SK-N-SH treated with all-trans-retinoic acid at 6 μM for 48 hours (cell line): Measurements from ENCODE around the gene PNPLA7.

Source experiments
- ARNTL ChIP-seq: fragments of 450-650 bp; formaldehyde crosslinking; IDR thresholded peaks from 2 replicates; pipeline ENCODE4 v1.5.0; 2020; ENCODE audit warnings: low read depth, mild to moderate bottlenecking, moderate library complexity, borderline replicate concordance
- BACH2 ChIP-seq: fragments of 250-450 bp; sonication (Bioruptor Pico); IDR thresholded peaks from 2 replicates; pipeline ENCODE4 v1.9.0; 2021; ENCODE audit warnings: mild to moderate bottlenecking, borderline replicate concordance
- CREB5 ChIP-seq: fragments of 250-450 bp; sonication (Bioruptor Pico); IDR thresholded peaks from 2 replicates; pipeline ENCODE4 v1.5.1; 2020; ENCODE audit warnings: low read depth, mild to moderate bottlenecking, moderate library complexity
- CSDC2 ChIP-seq: fragments of 250-450 bp; sonication (Bioruptor Pico); IDR thresholded peaks from 2 replicates; pipeline ENCODE4 v1.5.0; 2020; ENCODE audit warnings: mild to moderate bottlenecking, moderate library complexity
- OSR1 ChIP-seq: fragments of 250-450 bp; sonication (Bioruptor Pico); IDR thresholded peaks from 2 replicates; pipeline ENCODE4 v1.8.0; 2022; ENCODE audit warnings: moderate library complexity, mild to moderate bottlenecking, inconsistent platforms
- PATZ1 ChIP-seq: fragments of 250-450 bp; sonication (Bioruptor Pico); IDR thresholded peaks from 2 replicates; pipeline ENCODE4 v1.8.0; 2020; ENCODE audit warnings: mild to moderate bottlenecking, moderate library complexity, borderline replicate concordance
- RARB ChIP-seq: fragments of 250-450 bp; sonication (Bioruptor Pico); IDR thresholded peaks from 2 replicates; pipeline ENCODE4 v1.8.0; 2021; ENCODE audit warnings: mild to moderate bottlenecking, moderate library complexity
- SNAI2 ChIP-seq: fragments of 250-450 bp; sonication (Bioruptor Pico); IDR thresholded peaks from 2 replicates; pipeline ENCODE4 v1.5.0; 2020; ENCODE audit warnings: mild to moderate bottlenecking, moderate library complexity
- TCF4 ChIP-seq: fragments of 250-450 bp; sonication (Bioruptor Pico); IDR thresholded peaks from 2 replicates; pipeline ENCODE4 v1.8.0; 2021; ENCODE audit warnings: mild to moderate bottlenecking, moderate library complexity, borderline replicate concordance
- TOX ChIP-seq: fragments of 250-450 bp; sonication (Bioruptor Pico); IDR thresholded peaks from 2 replicates; pipeline ENCODE4 v1.8.0; 2021; ENCODE audit warnings: mild to moderate bottlenecking, moderate library complexity, borderline replicate concordance
- TSHZ2 ChIP-seq: fragments of 250-450 bp; sonication (Bioruptor Pico); IDR thresholded peaks from 2 replicates; pipeline ENCODE4 v1.5.0; 2020; ENCODE audit warnings: mild to moderate bottlenecking, moderate library complexity
- ZC3H10 ChIP-seq: fragments of 250-450 bp; sonication (Bioruptor Pico); IDR thresholded peaks from 2 replicates; pipeline ENCODE4 v1.5.1; 2021; ENCODE audit warnings: mild to moderate bottlenecking, moderate library complexity
- ZFP3 ChIP-seq: fragments of 250-450 bp; sonication (Bioruptor Pico); IDR thresholded peaks from 2 replicates; pipeline ENCODE4 v1.5.0; 2020; ENCODE audit warnings: mild to moderate bottlenecking, moderate library complexity

GRCh38 chr9:137458194-137459151 lies 91.7 kb downstream of the PNPLA7 start:
- TF ChIP-seq OSR1 (CRISPR knock-in tag) (no peak), TOX (CRISPR knock-in tag) (no peak), BACH2 (CRISPR knock-in tag) (no peak), TSHZ2 (CRISPR knock-in tag) (no peak), PATZ1 (CRISPR knock-in tag) (0 out of 2 replicates have a peak, but pooled peaks have one; percentile 58), ZFP3 (CRISPR knock-in tag) (no peak), SNAI2 (CRISPR knock-in tag) (no peak), ARNTL (no peak), TCF4 (no peak), ZC3H10 (CRISPR knock-in tag) (no peak), CSDC2 (CRISPR knock-in tag) (no peak), CREB5 (CRISPR knock-in tag) (no peak), RARB (CRISPR knock-in tag) (no peak)
